GM12865 (cell line): ENCODE data around the gene BBS1.

Experiments used
- DNase-seq: peaks from one replicate; pipeline ENCODE4 v3.0.0; 2010; ENCODE audit warnings: low read depth
- H3K4me3 ChIP-seq: 2 replicates; pipeline ENCODE4 v1.5.1; 2011; ENCODE audit warnings: mild to moderate bottlenecking, low read depth, low read length, control low read depth
- TF ChIP-seq, protein P1 (sequence below): IDR thresholded peaks from 2 replicates; pipeline ENCODE4 v1.5.1; 2011; ENCODE audit warnings: low read length, control low read depth, low read depth, inconsistent platforms; ENCODE audit not compliant: insufficient read depth; ENCODE audit errors: missing control alignments

Gene BBS1

DNA sequence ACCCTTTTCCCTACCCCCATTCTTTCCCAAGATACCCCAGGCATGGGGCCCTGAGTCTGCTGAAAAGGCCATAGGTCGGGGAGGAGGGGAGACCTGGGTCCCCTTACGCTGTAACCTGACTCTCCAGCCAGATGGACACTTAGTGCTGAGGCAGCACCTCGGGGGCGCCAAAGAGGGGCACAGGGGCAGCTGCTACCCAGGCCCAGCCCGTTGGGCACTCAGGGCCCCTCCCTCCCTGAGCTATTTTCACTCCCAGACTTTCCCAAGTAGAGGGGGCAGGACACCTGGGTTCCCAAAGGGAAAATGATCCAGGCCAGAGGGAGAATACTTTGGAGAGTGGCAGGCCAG lies 37.2 kb downstream of the BBS1 start:
- no peak for DNase-seq
- no peak overlapping the region for H3K4me3 ChIP-seq

DNA sequence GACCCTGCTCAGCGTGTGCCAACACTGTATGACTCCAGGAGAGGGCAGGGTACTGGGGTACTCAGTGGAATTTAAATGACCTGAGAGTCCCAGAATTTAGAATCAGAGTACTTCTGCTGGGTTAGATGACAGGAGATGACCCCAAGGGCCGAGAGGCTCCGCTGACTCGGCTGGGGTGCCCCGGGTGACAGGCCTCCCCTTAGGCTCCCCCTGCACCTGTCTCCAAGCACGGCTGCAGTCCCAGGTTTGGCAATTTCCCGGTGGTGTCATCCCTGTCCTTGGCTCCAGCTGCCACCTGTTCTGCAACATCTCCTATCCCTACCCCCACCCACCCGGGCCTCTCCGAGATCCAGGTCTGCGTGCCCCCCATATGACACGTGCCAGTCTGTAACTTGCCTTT lies 37.6 kb downstream of the BBS1 start:
- TF ChIP-seq, protein P1, sequence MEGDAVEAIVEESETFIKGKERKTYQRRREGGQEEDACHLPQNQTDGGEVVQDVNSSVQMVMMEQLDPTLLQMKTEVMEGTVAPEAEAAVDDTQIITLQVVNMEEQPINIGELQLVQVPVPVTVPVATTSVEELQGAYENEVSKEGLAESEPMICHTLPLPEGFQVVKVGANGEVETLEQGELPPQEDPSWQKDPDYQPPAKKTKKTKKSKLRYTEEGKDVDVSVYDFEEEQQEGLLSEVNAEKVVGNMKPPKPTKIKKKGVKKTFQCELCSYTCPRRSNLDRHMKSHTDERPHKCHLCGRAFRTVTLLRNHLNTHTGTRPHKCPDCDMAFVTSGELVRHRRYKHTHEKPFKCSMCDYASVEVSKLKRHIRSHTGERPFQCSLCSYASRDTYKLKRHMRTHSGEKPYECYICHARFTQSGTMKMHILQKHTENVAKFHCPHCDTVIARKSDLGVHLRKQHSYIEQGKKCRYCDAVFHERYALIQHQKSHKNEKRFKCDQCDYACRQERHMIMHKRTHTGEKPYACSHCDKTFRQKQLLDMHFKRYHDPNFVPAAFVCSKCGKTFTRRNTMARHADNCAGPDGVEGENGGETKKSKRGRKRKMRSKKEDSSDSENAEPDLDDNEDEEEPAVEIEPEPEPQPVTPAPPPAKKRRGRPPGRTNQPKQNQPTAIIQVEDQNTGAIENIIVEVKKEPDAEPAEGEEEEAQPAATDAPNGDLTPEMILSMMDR: no peak
- DNase-seq: no peak
- H3K4me3 ChIP-seq: no peak overlapping the region

More for the DNA sequence above, 37.2 kb downstream of the BBS1 start:
- TF ChIP-seq, protein P1: no peak

DNA sequence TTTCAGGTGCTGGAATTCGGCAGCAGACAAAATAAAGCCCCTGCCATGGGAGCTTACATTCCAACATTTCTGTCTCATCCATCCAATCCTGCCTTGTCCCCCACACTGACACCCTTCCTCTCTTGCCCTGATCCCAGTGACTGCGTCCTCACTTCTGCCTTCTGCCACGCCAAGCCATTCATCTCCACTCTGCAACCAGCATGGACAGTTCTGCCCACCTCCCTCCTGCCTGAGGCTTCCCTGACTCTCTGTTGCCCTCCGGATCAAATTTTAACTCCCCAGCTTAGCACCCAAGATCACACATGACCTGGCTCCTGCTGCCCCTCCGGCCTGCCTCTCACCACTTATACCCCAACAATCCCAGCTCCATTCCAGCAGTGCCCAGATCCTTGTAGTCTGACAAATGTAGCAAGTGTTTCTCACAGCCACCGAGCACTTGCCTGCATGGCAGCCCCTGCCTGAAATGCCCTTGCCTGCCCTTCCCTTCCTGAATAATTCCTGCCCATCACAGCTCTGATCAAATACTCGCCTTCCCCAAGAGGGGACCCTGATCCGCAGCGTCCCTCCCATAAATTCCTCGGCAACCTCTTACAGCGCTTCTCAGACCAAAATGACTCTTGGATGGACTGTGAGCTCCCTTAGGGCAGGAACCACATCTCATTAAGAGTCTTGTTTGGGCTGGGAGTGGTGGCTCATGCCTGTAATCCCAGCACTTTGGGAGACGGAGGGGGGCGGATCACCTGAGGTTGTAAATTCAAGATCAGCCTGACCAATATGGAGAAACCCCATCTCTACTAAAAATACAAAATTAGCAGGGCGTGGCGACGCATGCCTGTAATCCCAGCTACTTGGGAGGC lies 38.6 kb downstream of the BBS1 start:
- no peak overlapping the region for H3K4me3 ChIP-seq
- no peak for DNase-seq
- TF ChIP-seq, protein P1: no peak

DNA sequence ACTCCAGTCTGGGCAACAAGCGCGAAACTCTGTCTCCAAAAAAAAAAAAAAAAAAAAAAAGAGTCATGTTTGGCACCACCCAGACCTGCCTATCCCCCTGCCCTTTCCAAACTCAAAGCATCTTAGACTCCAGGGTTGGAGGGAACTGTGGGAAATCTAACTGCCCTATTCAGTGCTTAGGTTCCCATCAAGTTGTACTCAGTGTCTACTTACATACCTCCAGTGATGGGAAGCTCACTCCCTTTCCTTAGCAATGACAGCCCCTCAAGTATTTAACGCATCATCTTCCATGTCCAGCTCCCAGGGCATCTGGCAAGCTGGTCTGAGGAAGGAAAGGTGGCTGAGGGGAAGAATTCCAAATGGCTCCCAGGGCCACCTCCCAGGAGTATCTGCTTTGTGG lies 39.3 kb downstream of the BBS1 start:
- H3K4me3 ChIP-seq: no peak overlapping the region
- TF ChIP-seq, protein P1: no peak
- no peak for DNase-seq

DNA sequence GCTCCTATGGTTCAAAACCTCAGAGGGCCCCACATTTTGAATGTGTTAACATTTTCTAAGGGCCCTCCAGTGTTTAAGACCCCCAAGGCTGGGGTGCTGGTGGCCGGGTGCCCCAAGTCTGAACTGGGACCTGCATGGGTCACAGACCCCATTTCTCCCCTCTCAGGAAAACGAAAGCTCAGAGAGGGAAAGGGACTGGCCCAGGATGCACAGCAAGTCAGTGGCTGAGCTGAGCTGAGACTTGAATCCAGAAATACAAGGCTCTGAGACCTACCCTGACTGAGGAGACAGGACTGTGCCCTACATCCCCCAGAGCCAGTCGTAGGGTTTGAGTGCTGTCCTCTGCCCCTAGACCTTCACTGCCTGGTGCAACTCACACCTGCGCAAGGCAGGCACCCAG lies 40.5 kb downstream of the BBS1 start:
- H3K4me3 ChIP-seq: no peak overlapping the region
- TF ChIP-seq, protein P1: no peak
- DNase-seq: no peak

DNA sequence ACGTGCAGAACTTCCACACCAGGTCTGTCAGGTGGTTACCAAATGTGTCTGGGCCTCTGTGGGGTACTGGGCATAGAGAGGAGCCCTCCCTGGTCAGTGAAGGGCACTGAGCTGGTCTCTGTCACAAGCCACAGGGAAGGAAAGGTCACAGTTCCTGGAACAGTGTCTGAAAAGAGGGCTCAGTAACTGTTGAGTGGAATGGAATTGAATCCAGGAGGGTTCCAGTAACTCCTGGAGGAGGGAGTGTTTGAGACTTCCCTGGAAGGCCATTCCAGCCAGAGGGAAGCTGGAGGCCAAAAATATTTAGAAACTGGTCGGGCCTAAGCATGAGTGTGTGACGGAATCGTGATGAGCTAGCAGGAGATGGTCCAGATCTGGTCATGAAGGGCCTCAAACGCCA lies 44.2 kb downstream of the BBS1 start:
- no peak for DNase-seq
- TF ChIP-seq, protein P1: no peak
- H3K4me3 ChIP-seq: no peak overlapping the region

DNA sequence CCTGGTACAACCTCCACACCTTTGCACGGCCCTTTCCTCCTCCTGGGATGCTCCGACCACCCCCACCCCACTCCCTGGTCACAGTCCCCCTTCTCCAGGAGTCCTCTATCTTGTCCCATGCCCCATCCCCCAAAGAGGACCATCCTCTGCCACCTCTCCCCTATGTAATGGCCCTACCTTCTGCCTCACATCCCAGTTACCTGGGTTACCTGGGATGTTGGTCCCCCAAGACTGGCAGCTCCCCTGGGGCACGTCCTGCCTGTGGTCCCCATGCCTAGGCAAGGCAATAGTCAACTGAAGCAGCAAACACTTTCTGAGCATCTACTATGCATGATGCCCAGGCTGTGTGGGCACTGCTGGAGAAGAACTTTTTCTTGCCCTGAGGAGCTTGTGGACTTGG lies 45.0 kb downstream of the BBS1 start:
- TF ChIP-seq, protein P1: no peak
- H3K4me3 ChIP-seq: no peak overlapping the region
- DNase-seq: no peak
